HEK293 (cell line): ENCODE data around the gene HSD17B3.

Experiments used
- CTCF ChIA-PET: fragments of 350-600 bp; formaldehyde crosslinking; extraction: SDS; loops from one replicate; lab custom pipeline; 2021; ENCODE audit warnings: antibody characterized with exemption; lab: Yijun Ruan, JAX
- POLR2A ChIA-PET: fragments of 300-600 bp; formaldehyde crosslinking; extraction: SDS; loops from one replicate; lab custom pipeline; 2020; ENCODE audit warnings: antibody characterized with exemption, inconsistent platforms; lab: Yijun Ruan, JAX
- H3K27ac ChIP-seq: fragments of 200-500 bp; sonication (Bioruptor generic); 2 replicates; pipeline ENCODE4 v1.5.1; 2014; ENCODE audit warnings: low read depth, low read length, control low read depth, inconsistent platforms; ENCODE audit errors: extremely low read depth
- H3K36me3 ChIP-seq, 2 experiments: fragments of 200-500 bp in 1 of 2; sonication (Bioruptor generic) in 1 of 2; 1 replicate in 1 of 2; 2 replicates in 1 of 2; pipeline ENCODE4 v1.5.1; 2014 to 2017; ENCODE audit warnings: inconsistent platforms in 2 of 2, low read length in 2 of 2; ENCODE audit not compliant: control insufficient read depth in 2 of 2, insufficient read depth in 1 of 2
- H3K4me1 ChIP-seq: fragments of 200-500 bp; sonication (Bioruptor generic); 2 replicates; pipeline ENCODE4 v1.5.1; 2014; ENCODE audit warnings: mild to moderate bottlenecking, low read length, inconsistent platforms; ENCODE audit not compliant: control insufficient read depth, insufficient read depth
- H3K4me3 ChIP-seq: 2 replicates; pipeline ENCODE4 v1.5.1; 2011; ENCODE audit warnings: low read depth, mild to moderate bottlenecking, control low read depth, low read length, moderate library complexity
- H3K9me3 ChIP-seq: fragments of 200-500 bp; sonication (Bioruptor generic); 2 replicates; pipeline ENCODE4 v1.5.1; 2014; ENCODE audit warnings: low read depth, low read length, inconsistent platforms; ENCODE audit not compliant: control insufficient read depth, insufficient read depth
- BCL11B ChIP-seq: fragments of 450-650 bp; formaldehyde crosslinking; IDR thresholded peaks from 2 replicates; pipeline ENCODE4 v1.5.1; 2016; ENCODE audit warnings: low read depth, missing biosample characterization, missing genetic modification characterization
- GLI4 ChIP-seq: fragments of 450-650 bp; formaldehyde crosslinking; IDR thresholded peaks from 2 replicates; pipeline ENCODE4 v1.5.1; 2016; ENCODE audit warnings: missing biosample characterization, missing genetic modification characterization
- HIC1 ChIP-seq: fragments of 450-650 bp; formaldehyde crosslinking; IDR thresholded peaks from 2 replicates; pipeline ENCODE4 v1.5.1; 2016; ENCODE audit warnings: missing biosample characterization, missing genetic modification characterization
- SETDB1 ChIP-seq: IDR thresholded peaks from one replicate; pipeline ENCODE4 v1.6.1; 2017; ENCODE audit warnings: mild to moderate bottlenecking, low read length, moderate library complexity, mixed read lengths; ENCODE audit not compliant: insufficient read length
- TCF7L2 ChIP-seq: IDR thresholded peaks from 2 replicates; pipeline ENCODE4 v1.6.1; 2011; ENCODE audit warnings: low read depth, mild to moderate bottlenecking, inconsistent platforms, low read length, moderate library complexity, borderline replicate concordance
- ZBTB10 ChIP-seq: fragments of 450-650 bp; formaldehyde crosslinking; IDR thresholded peaks from 2 replicates; pipeline ENCODE4 v1.5.1; 2016; ENCODE audit warnings: missing biosample characterization, missing genetic modification characterization
- ZFHX2 ChIP-seq: fragments of 450-650 bp; formaldehyde crosslinking; conservative IDR thresholded peaks from 2 replicates; pipeline ENCODE4 v1.5.1; 2016; ENCODE audit warnings: missing biosample characterization, missing genetic modification characterization
- ZNF138 ChIP-seq: fragments of 450-650 bp; formaldehyde crosslinking; IDR thresholded peaks from 2 replicates; pipeline ENCODE4 v1.5.1; 2016; ENCODE audit warnings: missing biosample characterization, missing genetic modification characterization, borderline replicate concordance
- ZNF211 ChIP-seq: fragments of 450-650 bp; formaldehyde crosslinking; IDR thresholded peaks from 2 replicates; pipeline ENCODE4 v1.5.1; 2016; ENCODE audit warnings: low read depth, missing biosample characterization, missing genetic modification characterization
- ZNF239 ChIP-seq: fragments of 450-650 bp; formaldehyde crosslinking; IDR thresholded peaks from 2 replicates; pipeline ENCODE4 v1.5.1; 2016; ENCODE audit warnings: missing biosample characterization, missing genetic modification characterization
- ZNF292 ChIP-seq: fragments of 450-650 bp; formaldehyde crosslinking; IDR thresholded peaks from 2 replicates; pipeline ENCODE4 v1.5.1; 2016; ENCODE audit warnings: low read depth, missing biosample characterization, missing genetic modification characterization, borderline replicate concordance
- ZNF324 ChIP-seq: fragments of 450-650 bp; formaldehyde crosslinking; IDR thresholded peaks from 2 replicates; pipeline ENCODE4 v1.5.1; 2016; ENCODE audit warnings: missing biosample characterization, missing genetic modification characterization
- ZNF354C ChIP-seq: fragments of 450-650 bp; formaldehyde crosslinking; IDR thresholded peaks from 2 replicates; pipeline ENCODE4 v1.5.1; 2016; ENCODE audit warnings: missing biosample characterization, missing genetic modification characterization, low read depth, borderline replicate concordance
- ZNF530 ChIP-seq: fragments of 450-650 bp; formaldehyde crosslinking; IDR thresholded peaks from 2 replicates; pipeline ENCODE4 v1.5.1; 2016; ENCODE audit warnings: low read depth, missing biosample characterization, missing genetic modification characterization
- ZNF561 ChIP-seq: fragments of 450-650 bp; IDR thresholded peaks from 2 replicates; pipeline ENCODE4 v1.5.1; 2018; ENCODE audit warnings: missing biosample characterization, missing genetic modification characterization, borderline replicate concordance
- ZNF585B ChIP-seq: fragments of 450-650 bp; formaldehyde crosslinking; IDR thresholded peaks from 2 replicates; pipeline ENCODE4 v1.5.1; 2016; ENCODE audit warnings: missing biosample characterization, missing genetic modification characterization
- ZNF707 ChIP-seq: fragments of 450-650 bp; formaldehyde crosslinking; IDR thresholded peaks from 2 replicates; pipeline ENCODE4 v1.5.1; 2016; ENCODE audit warnings: missing biosample characterization, missing genetic modification characterization
- ZNF777 ChIP-seq: fragments of 450-650 bp; formaldehyde crosslinking; IDR thresholded peaks from 2 replicates; pipeline ENCODE4 v1.5.1; 2017; ENCODE audit warnings: missing biosample characterization, missing genetic modification characterization, borderline replicate concordance
- TF ChIP-seq, protein P1 (sequence below): fragments of 450-650 bp; formaldehyde crosslinking; IDR thresholded peaks from 2 replicates; pipeline ENCODE4 v1.5.1; 2016; ENCODE audit warnings: missing biosample characterization, missing genetic modification characterization
- TF ChIP-seq, protein P2 (sequence below): fragments of 450-650 bp; IDR thresholded peaks from 2 replicates; pipeline ENCODE4 v1.5.1; 2018; ENCODE audit warnings: missing biosample characterization, missing genetic modification characterization
- TF ChIP-seq, protein P3 (sequence below): fragments of 450-650 bp; formaldehyde crosslinking; IDR thresholded peaks from 2 replicates; pipeline ENCODE4 v1.5.1; 2016; ENCODE audit warnings: missing biosample characterization, missing genetic modification characterization

Gene HSD17B3

GRCh38 chr9:96320749-96321280, 18.8 kb upstream of the HSD17B3 start:
- ChIA-PET CTCF (interaction anchor here (0.6 to 1.2 kb wide), 2 partner anchors 102 to 359 kb away, joined by 3 read pairs; no protein-coding TSS in a partner anchor), POLR2A (interaction anchor here (0.6 kb wide), 1 partner anchor 103 kb away, joined by 3 read pairs; no protein-coding TSS in a partner anchor)
- TF ChIP-seq ZNF530: no peak
- no peak for TF ChIP-seq HIC1 (tag by site-specific recombination)
- TF ChIP-seq TCF7L2: no peak
- TF ChIP-seq ZNF239 (tag by site-specific recombination): no peak
- no peak for TF ChIP-seq ZNF138 (tag by site-specific recombination)
- TF ChIP-seq ZNF585B (tag by site-specific recombination): no peak
- TF ChIP-seq ZNF292 (tag by site-specific recombination): no peak
- TF ChIP-seq ZFHX2: no peak
- TF ChIP-seq ZNF354C: no peak
- TF ChIP-seq GLI4 (tag by site-specific recombination): no peak
- no peak for TF ChIP-seq ZNF211 (tag by site-specific recombination)
- TF ChIP-seq, protein P1, sequence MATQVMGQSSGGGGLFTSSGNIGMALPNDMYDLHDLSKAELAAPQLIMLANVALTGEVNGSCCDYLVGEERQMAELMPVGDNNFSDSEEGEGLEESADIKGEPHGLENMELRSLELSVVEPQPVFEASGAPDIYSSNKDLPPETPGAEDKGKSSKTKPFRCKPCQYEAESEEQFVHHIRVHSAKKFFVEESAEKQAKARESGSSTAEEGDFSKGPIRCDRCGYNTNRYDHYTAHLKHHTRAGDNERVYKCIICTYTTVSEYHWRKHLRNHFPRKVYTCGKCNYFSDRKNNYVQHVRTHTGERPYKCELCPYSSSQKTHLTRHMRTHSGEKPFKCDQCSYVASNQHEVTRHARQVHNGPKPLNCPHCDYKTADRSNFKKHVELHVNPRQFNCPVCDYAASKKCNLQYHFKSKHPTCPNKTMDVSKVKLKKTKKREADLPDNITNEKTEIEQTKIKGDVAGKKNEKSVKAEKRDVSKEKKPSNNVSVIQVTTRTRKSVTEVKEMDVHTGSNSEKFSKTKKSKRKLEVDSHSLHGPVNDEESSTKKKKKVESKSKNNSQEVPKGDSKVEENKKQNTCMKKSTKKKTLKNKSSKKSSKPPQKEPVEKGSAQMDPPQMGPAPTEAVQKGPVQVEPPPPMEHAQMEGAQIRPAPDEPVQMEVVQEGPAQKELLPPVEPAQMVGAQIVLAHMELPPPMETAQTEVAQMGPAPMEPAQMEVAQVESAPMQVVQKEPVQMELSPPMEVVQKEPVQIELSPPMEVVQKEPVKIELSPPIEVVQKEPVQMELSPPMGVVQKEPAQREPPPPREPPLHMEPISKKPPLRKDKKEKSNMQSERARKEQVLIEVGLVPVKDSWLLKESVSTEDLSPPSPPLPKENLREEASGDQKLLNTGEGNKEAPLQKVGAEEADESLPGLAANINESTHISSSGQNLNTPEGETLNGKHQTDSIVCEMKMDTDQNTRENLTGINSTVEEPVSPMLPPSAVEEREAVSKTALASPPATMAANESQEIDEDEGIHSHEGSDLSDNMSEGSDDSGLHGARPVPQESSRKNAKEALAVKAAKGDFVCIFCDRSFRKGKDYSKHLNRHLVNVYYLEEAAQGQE (tag by site-specific recombination): no peak
- TF ChIP-seq, protein P2, sequence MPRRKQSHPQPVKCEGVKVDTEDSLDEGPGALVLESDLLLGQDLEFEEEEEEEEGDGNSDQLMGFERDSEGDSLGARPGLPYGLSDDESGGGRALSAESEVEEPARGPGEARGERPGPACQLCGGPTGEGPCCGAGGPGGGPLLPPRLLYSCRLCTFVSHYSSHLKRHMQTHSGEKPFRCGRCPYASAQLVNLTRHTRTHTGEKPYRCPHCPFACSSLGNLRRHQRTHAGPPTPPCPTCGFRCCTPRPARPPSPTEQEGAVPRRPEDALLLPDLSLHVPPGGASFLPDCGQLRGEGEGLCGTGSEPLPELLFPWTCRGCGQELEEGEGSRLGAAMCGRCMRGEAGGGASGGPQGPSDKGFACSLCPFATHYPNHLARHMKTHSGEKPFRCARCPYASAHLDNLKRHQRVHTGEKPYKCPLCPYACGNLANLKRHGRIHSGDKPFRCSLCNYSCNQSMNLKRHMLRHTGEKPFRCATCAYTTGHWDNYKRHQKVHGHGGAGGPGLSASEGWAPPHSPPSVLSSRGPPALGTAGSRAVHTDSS (tag by site-specific recombination): no peak
- TF ChIP-seq ZNF777 (tag by site-specific recombination): no peak
- Histone ChIP-seq H3K36me3 (no peaks in the 10 kb centered on the region), H3K9me3 (no peaks in the 10 kb centered on the region), H3K27ac (no peak overlapping the region), H3K4me1 (no peaks in the 10 kb centered on the region), H3K4me3 (no peak overlapping the region)

- Histone ChIP-seq H3K9me3 (no peaks in the 10 kb centered on the region), H3K36me3 (no peaks in the 10 kb centered on the region), H3K4me1 (no peaks in the 10 kb centered on the region), H3K4me3 (no peak overlapping the region), H3K27ac (no peak overlapping the region)
- POLR2A ChIA-PET: no interaction called here
- CTCF ChIA-PET: interaction anchor here (0.6 to 2.9 kb wide), 6 partner anchors 15 to 405 kb away, joined by 3 to 28 read pairs (median 4); no protein-coding TSS in a partner anchor
- TF ChIP-seq ZNF561 (tag by site-specific recombination): no peak
- no peak for TF ChIP-seq ZNF707 (tag by site-specific recombination)
- no peak for TF ChIP-seq BCL11B
- TF ChIP-seq SETDB1: no peak
- TF ChIP-seq ZNF324: no peak
- TF ChIP-seq ZBTB10 (tag by site-specific recombination): no peak
- TF ChIP-seq, protein P3, sequence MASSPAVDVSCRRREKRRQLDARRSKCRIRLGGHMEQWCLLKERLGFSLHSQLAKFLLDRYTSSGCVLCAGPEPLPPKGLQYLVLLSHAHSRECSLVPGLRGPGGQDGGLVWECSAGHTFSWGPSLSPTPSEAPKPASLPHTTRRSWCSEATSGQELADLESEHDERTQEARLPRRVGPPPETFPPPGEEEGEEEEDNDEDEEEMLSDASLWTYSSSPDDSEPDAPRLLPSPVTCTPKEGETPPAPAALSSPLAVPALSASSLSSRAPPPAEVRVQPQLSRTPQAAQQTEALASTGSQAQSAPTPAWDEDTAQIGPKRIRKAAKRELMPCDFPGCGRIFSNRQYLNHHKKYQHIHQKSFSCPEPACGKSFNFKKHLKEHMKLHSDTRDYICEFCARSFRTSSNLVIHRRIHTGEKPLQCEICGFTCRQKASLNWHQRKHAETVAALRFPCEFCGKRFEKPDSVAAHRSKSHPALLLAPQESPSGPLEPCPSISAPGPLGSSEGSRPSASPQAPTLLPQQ (tag by site-specific recombination): no peak
Observed at GRCh38 chr9:96318921-96319565, 17.1 kb upstream of the HSD17B3 start.
